Keratinocyte (primary cell): Measurements from ENCODE around the gene EML1. TPM values are rescaled to one million over a fixed set of nuclear protein-coding genes. Genes with fewer than 3 reads are reported as not detected.

Source experiments
- DNase-seq: peaks from one replicate; pipeline ENCODE4 v3.0.0-alpha.2; 2011; ENCODE audit warnings: low read depth, missing footprints, low spot score
- FAIRE-seq: peaks from 2 replicates; lab custom pipeline; 2011; peaks lifted over from hg19 to GRCh38; lab: Jason Lieb, UNC
- H2AFZ ChIP-seq: 2 replicates; pipeline ENCODE4 v1.6.0; 2012; ENCODE audit warnings: low read length, control low read depth, inconsistent platforms; ENCODE audit not compliant: control insufficient read depth
- H3K27ac ChIP-seq: 2 replicates; pipeline ENCODE4 v1.5.1; 2011; ENCODE audit warnings: low read length; ENCODE audit not compliant: control insufficient read depth, insufficient read depth
- H3K27me3 ChIP-seq: 3 replicates; pipeline ENCODE4 v1.6.0; 2011; ENCODE audit warnings: low read length; ENCODE audit not compliant: control insufficient read depth, insufficient read depth; ENCODE audit errors: extremely low read depth
- H3K36me3 ChIP-seq, 2 experiments: 2 replicates in 1 of 2; 3 replicates in 1 of 2; pipeline ENCODE4 v1.5.1; 2011; ENCODE audit warnings: low read length in 2 of 2, mild to moderate bottlenecking in 1 of 2; ENCODE audit not compliant: control insufficient read depth in 2 of 2, insufficient read depth in 2 of 2; ENCODE audit errors: extremely low read depth in 1 of 2
- H3K4me1 ChIP-seq: 3 replicates; pipeline ENCODE4 v1.5.1; 2011; ENCODE audit warnings: low read length; ENCODE audit not compliant: control insufficient read depth, insufficient read depth; ENCODE audit errors: extremely low read depth
- H3K4me2 ChIP-seq: 3 replicates; pipeline ENCODE4 v1.6.0; 2011; ENCODE audit warnings: low read depth, low read length; ENCODE audit not compliant: control insufficient read depth, insufficient read depth; ENCODE audit errors: extremely low read depth
- H3K4me3 ChIP-seq, 3 experiments: fragments of 200-600 bp in 1 of 3; sonication (generic) in 1 of 3; 2 replicates in 2 of 3; 3 replicates in 1 of 3; pipeline ENCODE4 v1.5.1; 2011 to 2016; ENCODE audit warnings: low read length in 3 of 3, mild to moderate bottlenecking in 3 of 3, control low read depth in 2 of 3, inconsistent platforms in 1 of 3, low read depth in 1 of 3, mixed read lengths in 1 of 3, mixed run types in 1 of 3, moderate library complexity in 1 of 3; ENCODE audit not compliant: control insufficient read depth in 2 of 3, insufficient read depth in 2 of 3; ENCODE audit errors: extremely low read depth in 1 of 3
- H3K79me2 ChIP-seq: 2 replicates; pipeline ENCODE4 v1.6.0; 2012; ENCODE audit warnings: low read length; ENCODE audit not compliant: control insufficient read depth, insufficient read depth
- H3K9ac ChIP-seq: 3 replicates; pipeline ENCODE4 v1.6.0; 2011; ENCODE audit warnings: low read length; ENCODE audit not compliant: control insufficient read depth, insufficient read depth; ENCODE audit errors: extremely low read depth
- H3K9me1 ChIP-seq: 3 replicates; pipeline ENCODE4 v1.6.0; 2011; ENCODE audit warnings: low read length; ENCODE audit not compliant: control insufficient read depth, insufficient read depth; ENCODE audit errors: extremely low read depth
- H3K9me3 ChIP-seq: 2 replicates; pipeline ENCODE4 v1.5.1; 2012; ENCODE audit warnings: low read depth, low read length; ENCODE audit not compliant: control insufficient read depth
- H4K20me1 ChIP-seq: 3 replicates; pipeline ENCODE4 v1.6.0; 2011; ENCODE audit warnings: low read length; ENCODE audit not compliant: control insufficient read depth, insufficient read depth; ENCODE audit errors: extremely low read depth
- EZH2 ChIP-seq: IDR thresholded peaks from one replicate; pipeline ENCODE4 v1.6.1; 2012; ENCODE audit warnings: inconsistent platforms, mild to moderate bottlenecking, low read length, moderate library complexity
- dilution Hi-C: fragments of 300-500 bp; cut with MboI; formaldehyde crosslinking; loops from one replicate; pipeline ENCODE4 v1.7.0; 2020; ENCODE audit warnings: low sequenced_read_pairs; ENCODE audit not compliant: extremely low pct_ligation_motif_present
- polyA plus RNA-seq, 5 experiments: library from polyadenylated mRNA; depleted of rRNA in 3 of 5; stranded (reverse) in 3 of 5; stranded (forward) in 1 of 5; unstranded in 1 of 5; fragments of >200 nt; gene quantifications; 1 replicate in 1 of 5; 2 replicates in 3 of 5; 3 replicates in 1 of 5; pipeline versions ENCODE4 v1.2.1 to v1.2.3, GENCODE V29; 2011 to 2012; ENCODE audit warnings: missing spikeins in 2 of 5, low read depth in 1 of 5, low replicate concordance in 1 of 5
- TF ChIP-seq, protein P1 (sequence below), 3 experiments: IDR thresholded peaks in 1 of 3; conservative IDR thresholded peaks in 1 of 3; optimal IDR thresholded peaks in 1 of 3; 2 replicates in 2 of 3; 3 replicates in 1 of 3; pipeline versions ENCODE3 to v1.5.1; 2011; ENCODE audit warnings: low read length in 3 of 3, mild to moderate bottlenecking in 3 of 3, moderate library complexity in 2 of 3, control low read depth in 1 of 3, inconsistent platforms in 1 of 3; ENCODE audit not compliant: insufficient read depth in 2 of 3; ENCODE audit errors: extremely low read depth in 1 of 3

EML1 gene
- polyA plus RNA-seq, 1 donor (not counting 4 experiments of a cell fraction or from before 2014, with no cell fraction given) = 0.84 TPM

- Histone ChIP-seq H3K4me2 (no peak overlapping the region), H3K79me2 (no peaks in the 10 kb centered on the region), H3K27ac (no peak overlapping the region), H3K4me1 (no peaks in the 10 kb centered on the region), H3K9ac (no peak overlapping the region), H2AFZ (no peak overlapping the region), H3K27me3 (peaks cover 57% of the 10 kb centered on the region), H3K9me1 (no peaks in the 10 kb centered on the region), H4K20me1 (no peaks in the 10 kb centered on the region), H3K4me3 (no peak overlapping the region), H3K9me3 (no peaks in the 10 kb centered on the region), H3K36me3 (no peaks in the 10 kb centered on the region)
- DNase-seq (no peak), FAIRE-seq (no peak)
- TF ChIP-seq EZH2 = no peak
- TF ChIP-seq, protein P1, sequence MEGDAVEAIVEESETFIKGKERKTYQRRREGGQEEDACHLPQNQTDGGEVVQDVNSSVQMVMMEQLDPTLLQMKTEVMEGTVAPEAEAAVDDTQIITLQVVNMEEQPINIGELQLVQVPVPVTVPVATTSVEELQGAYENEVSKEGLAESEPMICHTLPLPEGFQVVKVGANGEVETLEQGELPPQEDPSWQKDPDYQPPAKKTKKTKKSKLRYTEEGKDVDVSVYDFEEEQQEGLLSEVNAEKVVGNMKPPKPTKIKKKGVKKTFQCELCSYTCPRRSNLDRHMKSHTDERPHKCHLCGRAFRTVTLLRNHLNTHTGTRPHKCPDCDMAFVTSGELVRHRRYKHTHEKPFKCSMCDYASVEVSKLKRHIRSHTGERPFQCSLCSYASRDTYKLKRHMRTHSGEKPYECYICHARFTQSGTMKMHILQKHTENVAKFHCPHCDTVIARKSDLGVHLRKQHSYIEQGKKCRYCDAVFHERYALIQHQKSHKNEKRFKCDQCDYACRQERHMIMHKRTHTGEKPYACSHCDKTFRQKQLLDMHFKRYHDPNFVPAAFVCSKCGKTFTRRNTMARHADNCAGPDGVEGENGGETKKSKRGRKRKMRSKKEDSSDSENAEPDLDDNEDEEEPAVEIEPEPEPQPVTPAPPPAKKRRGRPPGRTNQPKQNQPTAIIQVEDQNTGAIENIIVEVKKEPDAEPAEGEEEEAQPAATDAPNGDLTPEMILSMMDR (optimal IDR thresholded peaks at IDR 0.05 in 1 of 3, IDR thresholded peaks at IDR 0.05 in 1 of 3, conservative IDR thresholded peaks at IDR 0.05 in 1 of 3; ENCODE audit: extremely low read depth in 1 of 3, insufficient read depth in 2 of 3, low read length in 3 of 3) = no peak
- dilution Hi-C loops = no loop called here
Observed at GRCh38 chr14:99840265-99840664, 47.1 kb downstream of the EML1 start.

DNA sequence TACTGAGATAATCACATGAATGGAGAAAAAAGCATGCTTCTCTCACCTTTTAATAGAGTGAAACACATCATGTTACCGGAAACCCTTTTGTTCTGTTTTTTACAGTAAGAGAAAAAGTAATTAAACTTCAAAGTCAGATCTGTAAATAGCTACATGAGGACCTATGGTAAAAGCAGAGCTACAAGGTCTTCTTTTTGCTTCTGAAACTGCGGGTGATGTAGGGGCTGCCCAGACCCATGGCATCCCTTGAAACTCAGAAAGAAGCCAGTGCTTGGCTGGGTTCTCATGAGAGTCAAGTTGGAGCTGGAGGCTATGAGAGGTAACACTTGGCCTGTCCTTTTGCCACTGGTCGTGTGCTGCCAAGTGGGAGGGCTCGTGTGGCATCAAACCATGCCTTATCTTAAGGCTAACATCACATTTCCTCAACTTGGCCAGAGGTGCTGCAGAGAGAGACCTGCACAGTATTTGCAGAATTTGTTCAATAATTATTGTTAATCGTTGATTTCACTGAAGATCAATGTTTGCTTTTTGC, 47.6 kb downstream of the EML1 start:
- no peaks in the 10 kb centered on the region for H3K9me1 ChIP-seq
- dilution Hi-C loops = no loop called here
- H3K4me3 ChIP-seq = no peak overlapping the region
- H3K9me3 ChIP-seq = no peaks in the 10 kb centered on the region
- peaks cover 57% of the 10 kb centered on the region for H3K27me3 ChIP-seq
- TF ChIP-seq, protein P1 (optimal IDR thresholded peaks at IDR 0.05 in 1 of 3, IDR thresholded peaks at IDR 0.05 in 1 of 3, conservative IDR thresholded peaks at IDR 0.05 in 1 of 3; ENCODE audit: extremely low read depth in 1 of 3, insufficient read depth in 2 of 3, low read length in 3 of 3) = no peak
- no peak for TF ChIP-seq EZH2
- no peak overlapping the region for H3K4me2 ChIP-seq
- H3K4me1 ChIP-seq = no peaks in the 10 kb centered on the region
- no peaks in the 10 kb centered on the region for H4K20me1 ChIP-seq
- no peaks in the 10 kb centered on the region for H3K36me3 ChIP-seq
- DNase-seq = no peak
- FAIRE-seq = no peak
- H3K79me2 ChIP-seq = no peaks in the 10 kb centered on the region
- H2AFZ ChIP-seq = no peak overlapping the region
- no peak overlapping the region for H3K27ac ChIP-seq
- H3K9ac ChIP-seq = no peak overlapping the region
